HEK293 (cell line): ENCODE results near the gene VGLL4.

Experiments used
- CTCF ChIA-PET: fragments of 350-600 bp; formaldehyde crosslinking; extraction: SDS; loops from one replicate; lab custom pipeline; 2021; ENCODE audit warnings: antibody characterized with exemption; lab: Yijun Ruan, JAX
- POLR2A ChIA-PET: fragments of 300-600 bp; formaldehyde crosslinking; extraction: SDS; loops from one replicate; lab custom pipeline; 2020; ENCODE audit warnings: antibody characterized with exemption, inconsistent platforms; lab: Yijun Ruan, JAX
- H3K27ac ChIP-seq: fragments of 200-500 bp; sonication (Bioruptor generic); 2 replicates; pipeline ENCODE4 v1.5.1; 2014; ENCODE audit warnings: low read depth, low read length, control low read depth, inconsistent platforms; ENCODE audit errors: extremely low read depth
- H3K36me3 ChIP-seq, 2 experiments: fragments of 200-500 bp in 1 of 2; sonication (Bioruptor generic) in 1 of 2; 1 replicate in 1 of 2; 2 replicates in 1 of 2; pipeline ENCODE4 v1.5.1; 2014 to 2017; ENCODE audit warnings: inconsistent platforms in 2 of 2, low read length in 2 of 2; ENCODE audit not compliant: control insufficient read depth in 2 of 2, insufficient read depth in 1 of 2
- H3K4me1 ChIP-seq: fragments of 200-500 bp; sonication (Bioruptor generic); 2 replicates; pipeline ENCODE4 v1.5.1; 2014; ENCODE audit warnings: mild to moderate bottlenecking, low read length, inconsistent platforms; ENCODE audit not compliant: control insufficient read depth, insufficient read depth
- H3K4me3 ChIP-seq: 2 replicates; pipeline ENCODE4 v1.5.1; 2011; ENCODE audit warnings: low read depth, mild to moderate bottlenecking, control low read depth, low read length, moderate library complexity
- H3K9me3 ChIP-seq: fragments of 200-500 bp; sonication (Bioruptor generic); 2 replicates; pipeline ENCODE4 v1.5.1; 2014; ENCODE audit warnings: low read depth, low read length, inconsistent platforms; ENCODE audit not compliant: control insufficient read depth, insufficient read depth
- BCL11A ChIP-seq: fragments of 450-650 bp; formaldehyde crosslinking; IDR thresholded peaks from 2 replicates; pipeline ENCODE4 v1.5.1; 2016; ENCODE audit warnings: low read depth, missing biosample characterization, missing genetic modification characterization
- CTCF ChIP-seq: fragments of 450-650 bp; formaldehyde crosslinking; IDR thresholded peaks from 2 replicates; pipeline ENCODE4 v1.5.1; 2016; ENCODE audit warnings: missing biosample characterization, missing genetic modification characterization
- HOXD13 ChIP-seq: sonication (generic); formaldehyde crosslinking; IDR thresholded peaks from 2 replicates; pipeline ENCODE4 v1.8.0; 2022; ENCODE audit warnings: missing genetic modification reagents, borderline replicate concordance
- MEIS1 ChIP-seq: sonication (generic); formaldehyde crosslinking; IDR thresholded peaks from 2 replicates; pipeline ENCODE4 v1.8.1; 2022; ENCODE audit warnings: missing genetic modification reagents, mild to moderate bottlenecking, borderline replicate concordance
- WT1 ChIP-seq: fragments of 450-650 bp; formaldehyde crosslinking; IDR thresholded peaks from 2 replicates; pipeline ENCODE4 v1.5.1; 2016; ENCODE audit warnings: missing biosample characterization, missing genetic modification characterization
- ZBTB6 ChIP-seq: fragments of 450-650 bp; formaldehyde crosslinking; IDR thresholded peaks from 2 replicates; pipeline ENCODE4 v1.5.1; 2017; ENCODE audit warnings: missing biosample characterization, missing genetic modification characterization
- ZIC2 ChIP-seq: fragments of 450-650 bp; formaldehyde crosslinking; IDR thresholded peaks from 2 replicates; pipeline ENCODE4 v1.5.1; 2016; ENCODE audit warnings: missing biosample characterization, missing genetic modification characterization
- ZNF10 ChIP-seq: fragments of 450-650 bp; formaldehyde crosslinking; IDR thresholded peaks from 2 replicates; pipeline ENCODE4 v1.5.1; 2017; ENCODE audit warnings: missing biosample characterization, missing genetic modification characterization
- ZNF18 ChIP-seq: fragments of 450-650 bp; formaldehyde crosslinking; IDR thresholded peaks from 2 replicates; pipeline ENCODE4 v1.5.1; 2016; ENCODE audit warnings: missing biosample characterization, missing genetic modification characterization
- ZNF311 ChIP-seq: fragments of 450-650 bp; formaldehyde crosslinking; IDR thresholded peaks from 2 replicates; pipeline ENCODE4 v1.5.1; 2017; ENCODE audit warnings: missing biosample characterization, missing genetic modification characterization, borderline replicate concordance
- ZNF350 ChIP-seq: fragments of 450-650 bp; formaldehyde crosslinking; IDR thresholded peaks from 2 replicates; pipeline ENCODE4 v1.5.0; 2017; ENCODE audit warnings: missing biosample characterization, mild to moderate bottlenecking, missing genetic modification characterization
- ZNF362 ChIP-seq: fragments of 450-650 bp; formaldehyde crosslinking; IDR thresholded peaks from 2 replicates; pipeline ENCODE4 v1.5.1; 2016; ENCODE audit warnings: missing biosample characterization, missing genetic modification characterization
- ZNF514 ChIP-seq: fragments of 450-650 bp; formaldehyde crosslinking; IDR thresholded peaks from 2 replicates; pipeline ENCODE4 v1.5.1; 2016; ENCODE audit warnings: missing biosample characterization, missing genetic modification characterization
- ZNF518A ChIP-seq: fragments of 450-650 bp; formaldehyde crosslinking; conservative IDR thresholded peaks from 2 replicates; pipeline ENCODE4 v1.5.1; 2016; ENCODE audit warnings: low read depth, missing biosample characterization, missing genetic modification characterization
- ZNF555 ChIP-seq: fragments of 450-650 bp; formaldehyde crosslinking; conservative IDR thresholded peaks from 2 replicates; pipeline ENCODE4 v1.5.1; 2017; ENCODE audit warnings: missing biosample characterization, mild to moderate bottlenecking, missing genetic modification characterization, inconsistent platforms
- ZNF558 ChIP-seq: fragments of 450-650 bp; formaldehyde crosslinking; IDR thresholded peaks from 2 replicates; pipeline ENCODE4 v1.5.1; 2016; ENCODE audit warnings: missing biosample characterization, missing genetic modification characterization
- ZNF623 ChIP-seq: fragments of 450-650 bp; formaldehyde crosslinking; IDR thresholded peaks from 2 replicates; pipeline ENCODE4 v1.5.1; 2016; ENCODE audit warnings: missing biosample characterization, missing genetic modification characterization
- ZNF660 ChIP-seq: fragments of 450-650 bp; IDR thresholded peaks from 2 replicates; pipeline ENCODE4 v1.5.1; 2018; ENCODE audit warnings: missing biosample characterization, mild to moderate bottlenecking, missing genetic modification characterization
- ZNF701 ChIP-seq: fragments of 450-650 bp; formaldehyde crosslinking; IDR thresholded peaks from 2 replicates; pipeline ENCODE4 v1.5.1; 2016; ENCODE audit warnings: missing biosample characterization, missing genetic modification characterization
- ZNF704 ChIP-seq: fragments of 450-650 bp; formaldehyde crosslinking; IDR thresholded peaks from 2 replicates; pipeline ENCODE4 v1.5.1; 2016; ENCODE audit warnings: missing biosample characterization, missing genetic modification characterization
- ZNF76 ChIP-seq: fragments of 450-650 bp; formaldehyde crosslinking; IDR thresholded peaks from 2 replicates; pipeline ENCODE4; 2016; ENCODE audit warnings: low read depth, missing biosample characterization, missing genetic modification characterization, borderline replicate concordance
- ZNF843 ChIP-seq: fragments of 450-650 bp; formaldehyde crosslinking; IDR thresholded peaks from 2 replicates; pipeline ENCODE4 v1.5.1; 2016; ENCODE audit warnings: missing biosample characterization, missing genetic modification characterization
- ZSCAN16 ChIP-seq: fragments of 450-650 bp; formaldehyde crosslinking; IDR thresholded peaks from 2 replicates; pipeline ENCODE4 v1.5.1; 2016; ENCODE audit warnings: missing biosample characterization, missing genetic modification characterization

Gene VGLL4

GRCh38 chr3:11566478-11566877 is 77.2 kb downstream of the VGLL4 start:
- POLR2A ChIA-PET, result no interaction called here
- H3K36me3 ChIP-seq, result peaks cover 0 to 37% of the 10 kb centered on the region in 2 experiments; a peak in 2 of 3 replicates
- CTCF ChIA-PET, result no interaction called here

GRCh38 chr3:11565932-11566331 is 77.8 kb downstream of the VGLL4 start:
- no peak overlapping the region for H3K27ac ChIP-seq
- H3K4me3 ChIP-seq, result no peak overlapping the region
- ChIA-PET CTCF (no interaction called here), POLR2A (no interaction called here)
- H3K4me1 ChIP-seq, result no peaks in the 10 kb centered on the region
- peaks cover 0 to 37% of the 10 kb centered on the region in 2 experiments; a peak in 2 of 3 replicates for H3K36me3 ChIP-seq
- H3K9me3 ChIP-seq, result no peaks in the 10 kb centered on the region
- TF ChIP-seq ZNF843 (tag by site-specific recombination), result no peak
- no peak for TF ChIP-seq ZNF701 (tag by site-specific recombination)
- no peak for TF ChIP-seq ZBTB6 (tag by site-specific recombination)
- no peak for TF ChIP-seq ZNF660
- TF ChIP-seq ZNF704 (tag by site-specific recombination), result no peak
- no peak for TF ChIP-seq ZIC2 (tag by site-specific recombination)
- TF ChIP-seq ZNF558 (tag by site-specific recombination), result no peak
- TF ChIP-seq WT1 (tag by site-specific recombination), result no peak
- TF ChIP-seq CTCF (tag by site-specific recombination), result no peak
- no peak for TF ChIP-seq HOXD13 (CRISPR knock-in tag)
- no peak for TF ChIP-seq MEIS1 (CRISPR knock-in tag)
- no peak for TF ChIP-seq ZNF555 (tag by site-specific recombination)
- no peak for TF ChIP-seq ZNF518A (tag by site-specific recombination)
- no peak for TF ChIP-seq BCL11A (tag by site-specific recombination)
- TF ChIP-seq ZNF311 (tag by site-specific recombination), result no peak
- TF ChIP-seq ZNF350 (tag by site-specific recombination), result no peak
- TF ChIP-seq ZNF76, result no peak
- no peak for TF ChIP-seq ZNF18 (tag by site-specific recombination)

More at GRCh38 chr3:11566478-11566877, 77.2 kb downstream of the VGLL4 start:
- H3K4me3 ChIP-seq, result no peak overlapping the region
- H3K4me1 ChIP-seq, result no peaks in the 10 kb centered on the region
- H3K9me3 ChIP-seq, result no peaks in the 10 kb centered on the region
- H3K27ac ChIP-seq, result no peak overlapping the region
- TF ChIP-seq ZSCAN16 (tag by site-specific recombination), result no peak
- TF ChIP-seq ZNF623 (tag by site-specific recombination), result no peak
- no peak for TF ChIP-seq ZNF362
- TF ChIP-seq ZNF514 (tag by site-specific recombination), result no peak
- no peak for TF ChIP-seq ZNF10
